Mucosa of stomach (tissue), 1 donor: ENCODE results near the gene KDM6B.

Source experiments
- H3K27me3 ChIP-seq: one replicate; pipeline ENCODE4 v1.7.0; 2013; ENCODE audit warnings: mild to moderate bottlenecking, low read length; ENCODE audit not compliant: control insufficient read depth, insufficient read depth
- H3K36me3 ChIP-seq: one replicate; pipeline ENCODE4 v1.7.0; 2013; ENCODE audit warnings: low read length; ENCODE audit not compliant: control insufficient read depth, insufficient read depth
- H3K4me1 ChIP-seq: one replicate; pipeline ENCODE4 v1.7.0; 2013; ENCODE audit warnings: mild to moderate bottlenecking, low read length; ENCODE audit not compliant: control insufficient read depth, insufficient read depth
- H3K4me3 ChIP-seq: one replicate; pipeline ENCODE4 v1.7.0; 2013; ENCODE audit warnings: low read length
- H3K9ac ChIP-seq: one replicate; pipeline ENCODE4 v1.7.0; 2013; ENCODE audit warnings: mild to moderate bottlenecking, low read length, moderate library complexity
- H3K9me3 ChIP-seq: one replicate; pipeline ENCODE4 v1.7.0; 2013; ENCODE audit warnings: mild to moderate bottlenecking, low read length, moderate library complexity; ENCODE audit not compliant: control insufficient read depth
- donor health status: Pancreatic carcinoma.

KDM6B gene

GRCh38 chr17:7843536-7844291 is 9.7 kb downstream of the KDM6B start:
- Histone ChIP-seq H3K27me3 (no peaks in the 10 kb centered on the region), H3K4me3 (peak overlapping the region; percentile 48), H3K4me1 (peaks cover 30% of the 10 kb centered on the region), H3K9me3 (no peaks in the 10 kb centered on the region), H3K36me3 (no peaks in the 10 kb centered on the region), H3K9ac (peak overlapping the region; percentile 96)

GRCh38 chr17:7844292-7845154 is 10.5 kb downstream of the KDM6B start:
- peaks cover 22% of the 10 kb centered on the region for H3K4me1 ChIP-seq
- H3K9me3 ChIP-seq = no peaks in the 10 kb centered on the region
- peak overlapping the region; percentile 96 for H3K9ac ChIP-seq
- H3K36me3 ChIP-seq = peaks cover 3% of the 10 kb centered on the region
- peak overlapping the region; percentile 48 for H3K4me3 ChIP-seq
- H3K27me3 ChIP-seq = no peaks in the 10 kb centered on the region

GRCh38 chr17:7845359-7846062 is 11.5 kb downstream of the KDM6B start:
- peak overlapping the region; percentile 96 for H3K9ac ChIP-seq
- peaks cover 17% of the 10 kb centered on the region for H3K4me1 ChIP-seq
- peaks cover 11% of the 10 kb centered on the region for H3K36me3 ChIP-seq
- H3K9me3 ChIP-seq = no peaks in the 10 kb centered on the region
- no peaks in the 10 kb centered on the region for H3K27me3 ChIP-seq
- peak overlapping the region; percentile 48 for H3K4me3 ChIP-seq

GRCh38 chr17:7846063-7846735 is 12.2 kb downstream of the KDM6B start:
- H3K4me1 ChIP-seq = peaks cover 17% of the 10 kb centered on the region
- no peaks in the 10 kb centered on the region for H3K27me3 ChIP-seq
- no peak overlapping the region for H3K9ac ChIP-seq
- no peaks in the 10 kb centered on the region for H3K9me3 ChIP-seq
- peaks cover 17% of the 10 kb centered on the region for H3K36me3 ChIP-seq
- no peak overlapping the region for H3K4me3 ChIP-seq

- H3K9ac ChIP-seq = no peak overlapping the region
- H3K27me3 ChIP-seq = no peaks in the 10 kb centered on the region
- H3K4me3 ChIP-seq = no peak overlapping the region
- peaks cover 21% of the 10 kb centered on the region for H3K4me1 ChIP-seq
- peaks cover 19% of the 10 kb centered on the region for H3K36me3 ChIP-seq
- H3K9me3 ChIP-seq = no peaks in the 10 kb centered on the region
Measured at GRCh38 chr17:7846765-7847661, 13.0 kb downstream of the KDM6B start.

GRCh38 chr17:7848131-7848579 is 14.1 kb downstream of the KDM6B start:
- H3K9me3 ChIP-seq = no peaks in the 10 kb centered on the region
- H3K9ac ChIP-seq = no peak overlapping the region
- no peaks in the 10 kb centered on the region for H3K27me3 ChIP-seq
- H3K4me1 ChIP-seq = peaks cover 24% of the 10 kb centered on the region
- no peak overlapping the region for H3K4me3 ChIP-seq
- H3K36me3 ChIP-seq = peaks cover 24% of the 10 kb centered on the region

- H3K9me3 ChIP-seq = no peaks in the 10 kb centered on the region
- H3K4me3 ChIP-seq = no peak overlapping the region
- peaks cover 24% of the 10 kb centered on the region for H3K36me3 ChIP-seq
- no peaks in the 10 kb centered on the region for H3K27me3 ChIP-seq
- no peak overlapping the region for H3K9ac ChIP-seq
- peaks cover 24% of the 10 kb centered on the region for H3K4me1 ChIP-seq
Measured at GRCh38 chr17:7848739-7849129, 14.7 kb downstream of the KDM6B start.

GRCh38 chr17:7849130-7849750 is 15.2 kb downstream of the KDM6B start:
- H3K9ac ChIP-seq = no peak overlapping the region
- H3K9me3 ChIP-seq = no peaks in the 10 kb centered on the region
- no peak overlapping the region for H3K4me3 ChIP-seq
- peaks cover 24% of the 10 kb centered on the region for H3K36me3 ChIP-seq
- H3K27me3 ChIP-seq = no peaks in the 10 kb centered on the region
- H3K4me1 ChIP-seq = peaks cover 24% of the 10 kb centered on the region

- H3K4me1 ChIP-seq = peaks cover 22% of the 10 kb centered on the region
- H3K4me3 ChIP-seq = no peak overlapping the region
- peaks cover 24% of the 10 kb centered on the region for H3K36me3 ChIP-seq
- no peak overlapping the region for H3K9ac ChIP-seq
- no peaks in the 10 kb centered on the region for H3K27me3 ChIP-seq
- H3K9me3 ChIP-seq = no peaks in the 10 kb centered on the region
Measured at GRCh38 chr17:7849751-7850504, 15.9 kb downstream of the KDM6B start.

GRCh38 chr17:7850701-7851437 is 16.9 kb downstream of the KDM6B start:
- no peak overlapping the region for H3K9ac ChIP-seq
- H3K4me1 ChIP-seq = peaks cover 21% of the 10 kb centered on the region
- H3K9me3 ChIP-seq = no peaks in the 10 kb centered on the region
- no peaks in the 10 kb centered on the region for H3K27me3 ChIP-seq
- no peak overlapping the region for H3K4me3 ChIP-seq
- H3K36me3 ChIP-seq = peaks cover 24% of the 10 kb centered on the region
